Astrocyte of the hippocampus (primary cell): ENCODE measurements around the gene HOMER3.
"Not testable (repeated sequence)": the region's sequence is repeated elsewhere in the genome, so short reads cannot be mapped to it uniquely, and the experiment has no call there.

Experiments used
- DNase-seq: peaks from one replicate; pipeline ENCODE4 v3.0.0; 2011; ENCODE audit warnings: low read depth, low spot score

Gene HOMER3

GRCh38 chr19:18902519-18902918, 38.5 kb downstream of the HOMER3 start:
- DNase-seq: not testable (repeated sequence)

DNA sequence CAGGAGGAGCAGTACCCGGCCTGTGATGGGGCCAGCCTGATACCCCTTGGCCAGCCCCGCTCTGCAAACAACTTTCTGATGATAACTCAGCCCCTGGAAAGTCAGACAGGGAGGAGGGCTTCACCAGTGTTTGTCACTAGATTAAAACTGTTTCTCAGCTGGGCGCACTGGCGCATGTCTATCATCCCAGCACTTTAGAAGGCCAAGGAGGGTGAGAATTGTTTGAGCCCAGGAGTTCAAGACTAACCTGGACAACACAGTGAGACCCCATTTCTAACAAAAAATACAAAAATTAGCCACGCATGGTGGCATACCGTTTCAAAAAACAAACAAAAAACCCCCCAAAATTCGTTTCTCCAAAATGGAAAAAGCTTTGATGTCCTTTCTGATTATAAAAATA, 39.5 kb downstream of the HOMER3 start:
- no peak for DNase-seq

- DNase-seq: no peak
Observed at GRCh38 chr19:18900700-18901481, 40.1 kb downstream of the HOMER3 start.

DNA sequence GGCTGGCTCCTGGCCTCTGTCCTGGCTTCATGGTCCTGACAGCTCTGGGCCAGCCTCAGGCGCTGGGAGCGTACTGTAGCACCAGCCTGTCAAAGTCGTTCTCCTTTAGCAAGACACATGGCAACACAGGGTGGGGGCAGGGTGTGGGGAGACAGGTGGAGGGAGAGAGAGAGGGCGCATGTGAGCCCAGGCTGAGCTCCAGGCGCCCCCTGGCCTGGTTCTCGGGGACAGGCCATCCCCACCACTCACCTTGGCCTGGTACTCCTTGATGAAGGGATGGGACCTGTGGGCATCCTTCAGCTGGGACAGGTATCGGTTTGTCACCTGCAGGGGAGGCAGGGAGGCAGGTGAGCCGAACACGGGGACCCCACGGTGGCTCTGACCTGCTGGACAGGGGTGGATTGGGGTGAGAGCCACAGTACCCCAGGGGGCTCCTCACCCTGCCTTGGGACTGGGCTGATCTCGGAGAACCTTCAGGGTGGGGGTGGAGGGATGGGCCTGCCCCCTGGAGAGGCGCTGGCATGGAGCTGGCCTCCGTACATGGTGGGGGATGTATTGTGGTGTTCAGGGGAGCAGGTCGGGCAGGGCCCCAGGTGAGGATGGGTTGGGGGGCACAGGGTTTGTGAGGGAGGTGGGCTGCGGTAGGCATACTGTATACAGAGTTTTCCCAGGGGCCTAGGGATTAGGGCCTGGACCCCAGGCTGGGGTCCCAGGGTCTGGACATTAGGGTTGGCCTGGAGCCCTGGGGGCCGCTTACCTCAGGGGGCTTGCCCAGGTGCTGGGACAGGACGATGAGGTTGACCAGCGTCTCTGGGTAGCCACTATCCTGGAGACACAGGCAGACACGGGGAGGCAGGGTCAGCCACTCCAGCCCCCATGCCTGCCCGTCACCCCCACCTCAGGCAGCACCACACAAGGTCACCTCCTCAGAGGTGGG, 41.1 kb downstream of the HOMER3 start:
- DNase-seq: no peak

DNA sequence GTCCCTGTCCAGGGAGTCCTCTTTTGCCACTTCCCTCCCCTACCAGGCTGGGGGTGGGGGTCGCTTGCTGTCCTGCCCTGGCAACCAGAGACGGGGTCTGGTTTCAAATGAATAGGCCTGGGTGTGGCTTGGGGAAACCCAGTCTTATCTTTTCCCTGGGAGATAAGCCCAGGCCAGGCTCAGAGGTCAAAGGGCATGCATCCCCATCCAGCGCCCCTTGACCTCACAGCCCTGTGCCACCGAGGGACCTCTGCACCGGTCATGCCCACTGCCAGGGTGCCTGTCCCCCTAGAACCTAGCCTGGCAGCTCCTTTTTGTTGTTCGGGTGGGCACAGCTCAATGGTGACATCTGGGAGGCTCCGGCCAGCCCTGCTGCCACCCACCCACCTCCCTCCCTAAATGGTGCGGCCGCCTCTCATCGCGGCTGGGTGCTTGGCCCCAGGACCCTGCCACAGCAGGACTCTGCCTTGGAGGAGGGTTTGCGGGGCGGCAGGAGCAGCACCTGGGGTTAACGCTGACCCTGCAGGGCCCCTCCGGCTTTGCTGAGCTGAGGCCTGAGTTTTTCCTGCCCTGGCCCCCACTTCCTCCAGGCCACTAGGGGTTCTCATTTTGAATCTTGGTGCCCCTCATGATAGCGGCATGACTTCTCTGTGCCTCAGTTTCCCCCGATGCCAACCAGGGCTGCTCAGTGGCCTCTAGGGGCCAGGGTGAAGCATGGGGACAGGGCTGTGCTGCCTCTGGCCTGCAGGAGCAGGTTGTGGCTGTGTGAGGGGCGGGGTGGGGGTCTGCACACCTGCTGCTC, 42.2 kb downstream of the HOMER3 start:
- no peak for DNase-seq

DNA sequence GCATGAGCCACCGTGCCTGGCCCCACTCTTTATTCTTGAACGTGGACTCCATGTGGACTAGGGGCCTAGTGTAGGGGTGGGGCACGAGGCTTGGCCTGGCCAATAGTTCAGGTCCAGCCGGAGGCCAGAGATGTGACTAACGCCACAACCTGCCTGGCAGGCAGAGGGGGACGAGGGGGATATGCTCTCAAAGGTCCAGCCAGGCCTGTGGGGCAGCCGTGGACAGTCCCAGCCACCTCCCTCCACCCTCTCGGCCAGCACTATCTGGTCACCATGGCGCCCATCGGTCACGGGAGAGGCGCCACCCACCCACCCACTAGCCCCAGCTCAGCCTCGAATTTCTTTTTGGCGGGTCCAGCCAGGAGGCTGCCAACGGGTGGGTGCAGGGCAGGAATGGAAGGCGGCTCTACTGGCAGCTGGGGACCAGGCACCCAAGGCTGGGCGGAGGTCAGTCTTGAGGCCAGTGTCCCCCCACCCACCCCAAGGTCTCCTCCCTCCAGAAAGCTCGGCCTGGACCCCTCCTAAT, 42.9 kb downstream of the HOMER3 start:
- DNase-seq: peak; percentile 30

GRCh38 chr19:18897094-18898029, 43.7 kb downstream of the HOMER3 start:
- no peak for DNase-seq

GRCh38 chr19:18896421-18896841, 44.6 kb downstream of the HOMER3 start:
- peak; percentile 36 for DNase-seq

- DNase-seq: peak; percentile 72
Observed at GRCh38 chr19:18895824-18896341, 45.1 kb downstream of the HOMER3 start, which contains the start of gene CERS1. CERS1 (minus strand) TSS chr19:18896158; CDS start chr19:18896072, 86 bp downstream.

GRCh38 chr19:18895038-18895823, 45.8 kb downstream of the HOMER3 start:
- DNase-seq: peak; percentile 70

- DNase-seq: peak; percentile 81
Observed at GRCh38 chr19:18894254-18895037, 46.6 kb downstream of the HOMER3 start.

DNA sequence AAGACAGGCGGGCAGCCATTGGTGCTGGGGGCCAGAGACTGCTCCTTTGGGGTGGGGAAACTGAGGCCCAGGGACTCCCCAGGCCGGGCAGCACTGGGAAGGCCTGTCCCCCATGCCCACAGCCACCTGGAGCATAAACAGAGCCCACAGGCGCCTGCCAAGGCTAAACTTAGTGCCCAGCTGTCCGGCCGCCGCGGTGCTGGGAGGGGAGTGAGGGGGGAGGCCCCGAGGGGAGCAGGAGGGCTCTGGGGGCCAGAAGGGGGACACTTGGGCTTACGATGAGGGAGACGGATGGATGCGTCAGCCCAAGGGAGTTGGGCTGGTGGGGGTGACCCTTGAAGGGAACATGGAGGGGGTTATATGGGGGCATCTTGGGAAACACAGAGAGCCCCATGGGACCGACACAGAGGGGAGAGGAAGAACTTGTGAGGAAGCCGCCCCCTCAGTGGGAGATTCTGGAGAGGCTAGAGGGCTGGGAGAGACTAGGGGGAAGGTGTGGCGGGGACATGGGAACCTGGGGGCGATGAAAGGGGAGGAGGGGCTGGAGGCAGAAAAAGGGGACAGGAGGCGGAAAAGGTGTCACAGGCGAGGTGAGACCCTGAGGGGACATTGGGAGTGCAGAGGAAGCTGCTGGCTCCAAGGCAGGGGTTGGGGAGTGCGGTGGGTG, 47.3 kb downstream of the HOMER3 start:
- no peak for DNase-seq

GRCh38 chr19:18889949-18890745, 50.9 kb downstream of the HOMER3 start:
- DNase-seq: no peak

DNA sequence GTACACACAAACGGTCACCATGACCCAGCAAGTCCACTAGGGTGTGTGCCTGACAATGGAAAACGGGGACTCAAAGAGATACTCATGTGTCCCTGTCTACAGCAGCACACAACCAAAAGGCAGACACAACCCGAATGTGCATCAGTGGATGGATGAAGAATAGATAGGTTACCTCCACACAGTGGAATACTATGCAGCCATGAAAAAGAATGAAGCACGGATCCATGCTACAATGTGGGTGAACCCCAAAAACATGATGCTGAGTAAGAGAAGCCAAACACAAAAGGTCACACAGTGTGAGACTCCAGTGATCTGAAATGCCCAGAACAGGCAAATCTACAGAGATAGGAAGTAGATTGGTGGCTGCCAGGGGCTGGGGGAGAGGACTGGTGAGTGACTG, 54.0 kb downstream of the HOMER3 start:
- DNase-seq: no peak

GRCh38 chr19:18883526-18884304, 57.3 kb downstream of the HOMER3 start:
- no peak for DNase-seq

DNA sequence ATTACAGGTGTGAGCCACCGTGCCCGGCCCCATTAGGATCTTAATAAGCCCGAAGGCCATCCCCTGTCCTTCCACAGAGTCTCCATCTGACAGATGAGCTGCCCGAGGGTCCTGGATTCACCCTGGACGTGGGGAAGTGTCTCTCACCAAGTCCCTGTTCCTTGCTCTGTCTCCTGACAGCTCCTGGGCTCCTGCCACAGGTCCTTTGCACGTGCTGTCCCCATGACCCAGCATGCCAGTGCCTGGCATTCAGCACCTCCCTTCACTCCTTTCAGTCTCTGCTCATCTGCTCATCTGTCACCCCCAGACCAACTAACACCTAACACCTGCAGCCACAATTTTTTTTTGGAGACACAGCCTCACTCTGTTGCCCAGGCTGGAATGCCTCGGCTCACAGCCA, 59.5 kb downstream of the HOMER3 start:
- DNase-seq: no peak
